ENCODE results near the gene ARMC9.

Gene ARMC9

GRCh38 chr2:231221761-231222160 lies 23.3 kb downstream of the ARMC9 start:
- no peak for TF ChIP-seq CTCF (conservative IDR thresholded peaks at IDR 0.05; ENCODE audit: low read depth)
- ChIA-PET CTCF (no interaction called here), POLR2A (ENCODE audit: low non-redundant PET) (no interaction called here)
- H3K27ac ChIP-seq: no peak overlapping the region
- DNase-seq (ENCODE audit: low spot score): no peak

DNA sequence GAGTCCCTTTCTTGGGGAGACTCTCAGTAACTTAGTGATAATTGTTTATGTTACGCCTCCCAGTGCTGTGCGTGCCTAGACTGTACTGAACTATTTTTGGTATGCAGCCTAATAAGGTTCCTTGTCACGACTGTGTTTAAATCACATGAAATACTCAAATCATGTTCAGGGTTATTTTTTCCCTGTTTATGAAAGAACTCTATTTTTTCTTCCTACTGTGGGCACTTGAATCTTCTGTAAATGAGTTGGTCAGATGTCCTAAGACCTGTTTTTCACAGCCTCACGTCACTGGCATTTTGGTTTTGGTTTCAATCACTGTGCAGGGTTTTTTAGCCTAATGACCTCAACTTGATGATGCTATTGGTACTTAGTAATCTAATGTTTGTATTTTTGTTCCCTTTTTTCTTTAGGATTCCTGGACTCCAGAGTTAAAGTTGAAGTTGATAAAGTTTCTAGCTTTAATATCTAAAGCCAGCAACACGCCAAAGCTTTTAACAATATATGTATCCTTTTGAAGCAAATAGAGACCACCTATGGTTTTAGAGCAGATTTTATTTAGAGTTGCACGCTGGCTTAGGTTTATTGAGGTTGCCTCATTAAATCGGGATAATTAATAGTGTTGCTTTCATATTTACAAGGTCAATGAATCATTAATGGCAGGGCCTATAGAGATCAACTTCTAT lies 24.0 kb downstream of the ARMC9 start:
- CTCF ChIA-PET: interaction anchor here (1.7 kb wide), 1 partner anchor 191 kb away, joined by 5 read pairs; no protein-coding TSS in a partner anchor
- POLR2A ChIA-PET (ENCODE audit: low non-redundant PET): no interaction called here
- no peak for DNase-seq (ENCODE audit: low spot score)
- TF ChIP-seq CTCF (conservative IDR thresholded peaks at IDR 0.05; ENCODE audit: low read depth): no peak
- no peak overlapping the region for H3K27ac ChIP-seq

GRCh38 chr2:231223001-231223375 lies 24.6 kb downstream of the ARMC9 start:
- H3K27ac ChIP-seq: no peak overlapping the region
- no peak for TF ChIP-seq CTCF (conservative IDR thresholded peaks at IDR 0.05; ENCODE audit: low read depth)
- CTCF ChIA-PET: interaction anchor here (1.7 kb wide), 1 partner anchor 190 kb away, joined by 5 read pairs; no protein-coding TSS in a partner anchor
- DNase-seq (ENCODE audit: low spot score): no peak
- POLR2A ChIA-PET (ENCODE audit: low non-redundant PET): no interaction called here

- H3K27ac ChIP-seq: no peak overlapping the region
- no peak for TF ChIP-seq CTCF (conservative IDR thresholded peaks at IDR 0.05; ENCODE audit: low read depth)
- POLR2A ChIA-PET (ENCODE audit: low non-redundant PET): no interaction called here
- CTCF ChIA-PET: interaction anchor here (1.4 to 1.7 kb wide), 2 partner anchors 188 to 190 kb away, joined by 5 read pairs; no protein-coding TSS in a partner anchor
- DNase-seq (ENCODE audit: low spot score): no peak
Observed at GRCh38 chr2:231223458-231223976, 25.1 kb downstream of the ARMC9 start.

DNA sequence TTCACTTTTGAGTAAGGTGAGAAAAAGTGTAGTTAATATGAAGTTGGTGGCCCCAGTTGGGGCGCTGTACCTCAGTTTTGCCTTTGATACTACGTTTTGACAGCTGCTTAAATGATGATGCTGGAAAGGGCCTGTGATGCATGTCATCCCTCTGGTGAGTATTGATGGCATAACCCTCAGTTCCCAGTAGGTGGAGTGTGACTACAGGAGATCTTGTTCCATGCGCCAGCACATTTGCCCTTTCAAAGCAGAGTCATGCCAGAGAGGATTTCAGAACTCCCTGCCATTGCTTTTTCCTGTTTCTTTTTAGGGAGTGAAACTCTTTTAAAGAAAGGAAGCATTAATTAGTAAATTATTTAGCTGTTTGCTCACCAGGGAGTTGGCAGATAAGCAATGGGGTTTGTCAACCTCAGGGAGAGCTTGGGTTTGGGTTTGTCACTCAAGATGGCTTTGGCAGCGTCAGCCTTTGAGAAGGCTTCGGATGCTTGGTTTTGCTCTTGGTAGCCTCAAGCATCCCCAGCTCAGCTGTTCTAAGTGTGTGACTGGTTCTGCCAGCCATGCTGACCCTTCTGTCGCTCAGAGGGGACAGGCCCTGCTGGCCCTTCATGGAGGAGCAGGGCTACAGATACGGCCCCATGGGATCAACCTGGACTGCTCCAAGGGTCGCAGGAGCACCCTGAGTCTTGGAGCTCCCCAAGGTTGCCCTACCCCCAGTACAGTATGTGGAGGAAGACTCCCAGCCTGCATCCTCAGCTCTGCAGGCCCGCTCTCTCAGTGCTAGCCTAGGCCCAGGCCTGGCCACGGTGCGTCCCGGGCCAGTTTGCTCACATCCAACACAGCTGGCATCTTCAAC lies 29.1 kb downstream of the ARMC9 start:
- ChIA-PET POLR2A (ENCODE audit: low non-redundant PET) (no interaction called here), CTCF (interaction anchor here (0.6 to 3.9 kb wide), 26 partner anchors 9 to 475 kb away, joined by 3 to 27 read pairs (median 4); partner anchors contain the start of gene B3GNT7)
- peak; percentile 80 for TF ChIP-seq CTCF (conservative IDR thresholded peaks at IDR 0.05; ENCODE audit: low read depth)
- H3K27ac ChIP-seq: no peak overlapping the region
- DNase-seq (ENCODE audit: low spot score): peak; percentile 90

DNA sequence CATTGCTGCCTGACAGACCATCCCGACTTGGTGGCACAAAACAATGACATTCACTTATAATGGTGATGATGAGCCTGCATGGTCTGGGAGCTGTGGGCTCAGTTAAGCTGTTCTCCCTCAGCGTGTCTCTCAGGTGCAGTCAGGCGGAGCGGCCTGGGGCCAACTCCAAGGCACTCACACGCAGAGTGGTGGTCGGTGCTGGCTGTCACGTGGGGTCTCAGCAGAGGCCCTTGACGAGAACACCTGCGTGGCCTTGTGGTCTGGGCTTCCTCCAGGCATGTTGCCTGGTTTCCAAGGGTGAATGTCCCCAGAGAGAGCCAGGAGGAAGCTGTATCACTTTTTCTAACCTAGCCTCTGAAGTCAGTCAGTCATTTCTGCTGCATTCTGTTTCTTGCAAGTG lies 29.8 kb downstream of the ARMC9 start:
- POLR2A ChIA-PET (ENCODE audit: low non-redundant PET): no interaction called here
- CTCF ChIA-PET: interaction anchor here (0.7 to 3.9 kb wide), 13 partner anchors 9 to 224 kb away, joined by 3 to 27 read pairs (median 7); partner anchors contain the start of gene B3GNT7
- no peak overlapping the region for H3K27ac ChIP-seq
- no peak for DNase-seq (ENCODE audit: low spot score)
- TF ChIP-seq CTCF (conservative IDR thresholded peaks at IDR 0.05; ENCODE audit: low read depth): no peak

All from RWPE1 (cell line).